H1 (cell line): ENCODE results near the gene ZNF786.
"Not testable (repeated sequence)": the region's sequence is repeated elsewhere in the genome, so short reads cannot be mapped to it uniquely, and the experiment has no call there.

Experiments used
- CTCF ChIP-seq, 3 experiments: IDR thresholded peaks; 1 replicate in 2 of 3; 2 replicates in 1 of 3; pipeline versions ENCODE4 v1.5.1 to v1.6.1; 2011; ENCODE audit warnings: low read length in 3 of 3, mild to moderate bottlenecking in 3 of 3, inconsistent platforms in 2 of 3, low read depth in 1 of 3, moderate library complexity in 1 of 3; ENCODE audit not compliant: insufficient read depth in 1 of 3; ENCODE audit errors: control extremely low read depth in 1 of 3
- EZH2 ChIP-seq: fragments of 200-600 bp; sonication (generic); IDR thresholded peaks from 2 replicates; pipeline ENCODE4 v1.7.1; 2012; ENCODE audit warnings: low read depth, mild to moderate bottlenecking, moderate library complexity, low read length, inconsistent platforms; ENCODE audit not compliant: severe bottlenecking
- POLR2AphosphoS5 ChIP-seq: IDR thresholded peaks from 2 replicates; pipeline ENCODE4 v1.6.1; 2011; ENCODE audit warnings: low read depth, low read length
- RAD21 ChIP-seq, 2 experiments: IDR thresholded peaks in 1 of 2; conservative IDR thresholded peaks in 1 of 2; 2 replicates each; pipeline ENCODE4 v1.6.1; 2011; ENCODE audit warnings: low read depth in 2 of 2, low read length in 2 of 2, improper control_type of control experiment in 1 of 2, inconsistent platforms in 1 of 2, mild to moderate bottlenecking in 1 of 2, moderate library complexity in 1 of 2
- ZNF274 ChIP-seq: IDR thresholded peaks from 2 replicates; pipeline ENCODE4 v1.7.0; 2012; ENCODE audit warnings: low read length, borderline replicate concordance; ENCODE audit errors: extremely low read depth

- TF ChIP-seq ZNF274; POLR2AphosphoS5; RAD21 (IDR thresholded peaks at IDR 0.05 in 1 of 2, conservative IDR thresholded peaks at IDR 0.05 in 1 of 2; ENCODE audit: low read depth in 2 of 2, low read length in 2 of 2); CTCF (IDR thresholded peaks at IDR 0.05; ENCODE audit: control extremely low read depth in 1 of 3, insufficient read depth in 1 of 3, low read depth in 1 of 3, low read length in 3 of 3); EZH2: not testable (repeated sequence)
Measured at GRCh38 chr7:149038641-149039040, 51.9 kb downstream of the ZNF786 start.
